H1 (cell line): Measurements from ENCODE around the gene LRP8. TPM values are rescaled to one million over a fixed set of nuclear protein-coding genes. Genes with fewer than 3 reads are reported as not detected.

Experiments used
- CHD2 ChIP-seq: IDR thresholded peaks from 2 replicates; pipeline ENCODE4 v1.6.1; 2012; ENCODE audit warnings: low read length, improper control_type of control experiment
- CREB1 ChIP-seq: IDR thresholded peaks from 2 replicates; pipeline ENCODE4 v1.6.1; 2012; ENCODE audit warnings: inconsistent platforms
- HDAC6 ChIP-seq: IDR thresholded peaks from one replicate; pipeline ENCODE4 v1.7.1; 2012; ENCODE audit warnings: low read depth, mild to moderate bottlenecking, inconsistent platforms, low read length, moderate library complexity
- MAFK ChIP-seq: IDR thresholded peaks from 2 replicates; pipeline ENCODE4 v1.6.1; 2012; ENCODE audit warnings: low read depth, mild to moderate bottlenecking, improper control_type of control experiment, low read length
- POLR2A ChIP-seq, 2 experiments: IDR thresholded peaks; 1 replicate in 1 of 2; 2 replicates in 1 of 2; pipeline ENCODE4 v1.6.1; 2011; ENCODE audit warnings: low read depth in 2 of 2, low read length in 2 of 2, mild to moderate bottlenecking in 2 of 2; ENCODE audit errors: control extremely low read depth in 1 of 2
- POU5F1 ChIP-seq: IDR thresholded peaks from 2 replicates; pipeline ENCODE4 v1.6.1; 2011; ENCODE audit warnings: low read depth, mild to moderate bottlenecking, low read length, moderate library complexity
- SIN3A ChIP-seq, 2 experiments: IDR thresholded peaks in 1 of 2; conservative IDR thresholded peaks in 1 of 2; 2 replicates each; pipeline ENCODE4 v1.6.1; 2011 to 2012; ENCODE audit warnings: low read length in 2 of 2, improper control_type of control experiment in 1 of 2, low read depth in 1 of 2, mild to moderate bottlenecking in 1 of 2
- polyA plus RNA-seq, 7 experiments: library from polyadenylated mRNA; depleted of rRNA in 3 of 7; stranded (reverse) in 5 of 7; unstranded in 2 of 7; fragments of >200 nt in 5 of 7; fragments of 200-250 nt in 2 of 7; gene quantifications; 1 replicate in 5 of 7; 2 replicates in 1 of 7; 4 replicates in 1 of 7; pipeline versions ENCODE4 v1.2.1 to v1.2.3, GENCODE V29; 2011 to 2013; ENCODE audit warnings: missing spikeins in 2 of 7, mixed read lengths in 2 of 7
- total RNA-seq: library from RNA; stranded (reverse); fragmentation: NEBNext Ultra II Directional; extraction: Animal tissue kit (Norgen Biotek cat#: 25700); gene quantifications from 2 replicates; pipeline ENCODE4 v1.2.1, GENCODE V29; 2021
- TF ChIP-seq, protein P1 (sequence below), 3 experiments: IDR thresholded peaks; 1 replicate in 2 of 3; 2 replicates in 1 of 3; pipeline versions ENCODE4 v1.5.1 to v1.6.1; 2011; ENCODE audit warnings: low read length in 3 of 3, mild to moderate bottlenecking in 3 of 3, inconsistent platforms in 2 of 3, low read depth in 1 of 3, moderate library complexity in 1 of 3; ENCODE audit not compliant: insufficient read depth in 1 of 3; ENCODE audit errors: control extremely low read depth in 1 of 3

LRP8 gene
- total and polyA plus RNA-seq, 2 of the 8 experiments (the other 6 are each of a cell fraction or from before 2014, with no cell fraction given) = 63.2 to 66.4 TPM

- TF ChIP-seq, protein P1, sequence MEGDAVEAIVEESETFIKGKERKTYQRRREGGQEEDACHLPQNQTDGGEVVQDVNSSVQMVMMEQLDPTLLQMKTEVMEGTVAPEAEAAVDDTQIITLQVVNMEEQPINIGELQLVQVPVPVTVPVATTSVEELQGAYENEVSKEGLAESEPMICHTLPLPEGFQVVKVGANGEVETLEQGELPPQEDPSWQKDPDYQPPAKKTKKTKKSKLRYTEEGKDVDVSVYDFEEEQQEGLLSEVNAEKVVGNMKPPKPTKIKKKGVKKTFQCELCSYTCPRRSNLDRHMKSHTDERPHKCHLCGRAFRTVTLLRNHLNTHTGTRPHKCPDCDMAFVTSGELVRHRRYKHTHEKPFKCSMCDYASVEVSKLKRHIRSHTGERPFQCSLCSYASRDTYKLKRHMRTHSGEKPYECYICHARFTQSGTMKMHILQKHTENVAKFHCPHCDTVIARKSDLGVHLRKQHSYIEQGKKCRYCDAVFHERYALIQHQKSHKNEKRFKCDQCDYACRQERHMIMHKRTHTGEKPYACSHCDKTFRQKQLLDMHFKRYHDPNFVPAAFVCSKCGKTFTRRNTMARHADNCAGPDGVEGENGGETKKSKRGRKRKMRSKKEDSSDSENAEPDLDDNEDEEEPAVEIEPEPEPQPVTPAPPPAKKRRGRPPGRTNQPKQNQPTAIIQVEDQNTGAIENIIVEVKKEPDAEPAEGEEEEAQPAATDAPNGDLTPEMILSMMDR (IDR thresholded peaks at IDR 0.05; ENCODE audit: control extremely low read depth in 1 of 3, insufficient read depth in 1 of 3, low read depth in 1 of 3, low read length in 3 of 3) = no peak
- TF ChIP-seq MAFK = no peak
- no peak for TF ChIP-seq CHD2
- TF ChIP-seq CREB1 = no peak
- no peak for TF ChIP-seq POU5F1
- no peak for TF ChIP-seq SIN3A (conservative IDR thresholded peaks at IDR 0.05 in 1 of 2, IDR thresholded peaks at IDR 0.05 in 1 of 2; ENCODE audit: low read depth in 1 of 2, low read length in 2 of 2)
- no peak for TF ChIP-seq POLR2A (IDR thresholded peaks at IDR 0.05; ENCODE audit: control extremely low read depth in 1 of 2, low read depth in 2 of 2, low read length in 2 of 2)
- no peak for TF ChIP-seq HDAC6
These were observed 132.4 kb downstream of the LRP8 start (continued) for GRCh38 chr1:53195246-53196016.

Other genes with a start within 250 kb of the LRP8 start
- gene SLC1A7, start 185.4 kb downstream of the LRP8 start, total RNA-seq = not detected in 2 replicates
- 0.03 TPM in 1 of 2 replicates, not detected in the other for gene SLC1A7, start 185.4 kb downstream of the LRP8 start, polyA plus RNA-seq (2011; rRNA removed)
- gene CPT2, start 131.2 kb downstream of the LRP8 start, total RNA-seq = 21.6 and 23.9 TPM in 2 replicates
- 25.5 and 29.9 TPM in 2 replicates for gene CPT2, start 131.2 kb downstream of the LRP8 start, polyA plus RNA-seq (2011; rRNA removed)
- gene CZIB, start 107.4 kb downstream of the LRP8 start, total RNA-seq = 46.5 and 46.8 TPM in 2 replicates
- gene CZIB, start 107.4 kb downstream of the LRP8 start, polyA plus RNA-seq (2011; rRNA removed) = 36.1 and 48.0 TPM in 2 replicates
- gene MAGOH, start 89.6 kb downstream of the LRP8 start, total RNA-seq = 74.3 and 74.5 TPM in 2 replicates
- 18.5 and 46.9 TPM in 2 replicates for gene MAGOH, start 89.6 kb downstream of the LRP8 start, polyA plus RNA-seq (2011; rRNA removed)
- 0.17 and 0.35 TPM in 2 replicates for gene DMRTB1, start 131.3 kb upstream of the LRP8 start, total RNA-seq
- 0.06 and 0.22 TPM in 2 replicates for gene DMRTB1, start 131.3 kb upstream of the LRP8 start, polyA plus RNA-seq (2011; rRNA removed)